Endothelial cell of umbilical vein (primary cell): ENCODE measurements around the gene EXOC6B.

ENCODE experiments used
- EZH2 ChIP-seq: IDR thresholded peaks from 2 replicates; pipeline ENCODE4 v1.6.1; 2012; ENCODE audit warnings: borderline replicate concordance, low read depth, mild to moderate bottlenecking, moderate library complexity, low read length, inconsistent platforms; ENCODE audit not compliant: severe bottlenecking
- FOS ChIP-seq: IDR thresholded peaks from 2 replicates; pipeline ENCODE4 v1.6.1; 2011; ENCODE audit warnings: mild to moderate bottlenecking, low read length, moderate library complexity, borderline replicate concordance; ENCODE audit not compliant: insufficient read depth
- GATA2 ChIP-seq: IDR thresholded peaks from 2 replicates; pipeline ENCODE4 v1.7.0; 2011; ENCODE audit warnings: low read depth, mild to moderate bottlenecking, moderate library complexity, mixed read lengths, low read length; ENCODE audit not compliant: insufficient read length, insufficient read depth
- MYC ChIP-seq: IDR thresholded peaks from one replicate; pipeline ENCODE4 v1.6.1; 2011; ENCODE audit warnings: mild to moderate bottlenecking, low read depth, low read length
- POLR2A ChIP-seq: IDR thresholded peaks from 2 replicates; pipeline ENCODE4 v1.6.1; 2012; ENCODE audit warnings: low read depth, mild to moderate bottlenecking, control low read depth, low read length
- POLR2AphosphoS5 ChIP-seq: IDR thresholded peaks from 2 replicates; pipeline ENCODE4 v1.6.1; 2012; ENCODE audit warnings: low read depth, mild to moderate bottlenecking, control low read depth, low read length, moderate library complexity; ENCODE audit not compliant: insufficient read depth
- TF ChIP-seq, protein P1 (sequence below), 2 donors: IDR thresholded peaks; 1 replicate in 1 of 2; 2 replicates in 1 of 2; pipeline ENCODE4 v1.5.1; 2011; ENCODE audit warnings: low read length in 2 of 2, mild to moderate bottlenecking in 2 of 2, moderate library complexity in 2 of 2, control low read depth in 1 of 2, inconsistent platforms in 1 of 2, low read depth in 1 of 2; ENCODE audit not compliant: insufficient read depth in 1 of 2; ENCODE audit errors: extremely low read depth in 1 of 2
- TF ChIP-seq, protein P2 (sequence below): IDR thresholded peaks from 2 replicates; pipeline ENCODE4 v1.6.1; 2011; ENCODE audit not compliant: insufficient read depth, insufficient read length

DNA sequence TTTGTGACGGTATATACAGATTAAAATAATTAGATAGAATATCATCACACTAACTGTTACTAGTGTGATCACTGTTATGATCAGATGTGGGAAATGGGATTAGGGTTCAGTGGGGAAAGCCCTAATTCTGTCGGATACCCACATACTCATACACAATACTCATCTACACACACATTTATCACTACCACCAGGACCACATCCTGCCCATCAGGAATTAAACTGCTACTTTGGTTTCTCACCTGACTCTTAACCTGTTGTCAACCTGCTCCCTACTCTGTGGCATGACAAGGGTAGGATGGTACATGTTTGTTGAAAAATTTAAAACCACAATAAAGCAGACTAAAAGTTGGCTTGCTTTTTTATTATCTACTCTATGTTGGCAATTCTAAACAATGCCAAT, 653.4 kb downstream of the EXOC6B start:
- TF ChIP-seq, protein P1, sequence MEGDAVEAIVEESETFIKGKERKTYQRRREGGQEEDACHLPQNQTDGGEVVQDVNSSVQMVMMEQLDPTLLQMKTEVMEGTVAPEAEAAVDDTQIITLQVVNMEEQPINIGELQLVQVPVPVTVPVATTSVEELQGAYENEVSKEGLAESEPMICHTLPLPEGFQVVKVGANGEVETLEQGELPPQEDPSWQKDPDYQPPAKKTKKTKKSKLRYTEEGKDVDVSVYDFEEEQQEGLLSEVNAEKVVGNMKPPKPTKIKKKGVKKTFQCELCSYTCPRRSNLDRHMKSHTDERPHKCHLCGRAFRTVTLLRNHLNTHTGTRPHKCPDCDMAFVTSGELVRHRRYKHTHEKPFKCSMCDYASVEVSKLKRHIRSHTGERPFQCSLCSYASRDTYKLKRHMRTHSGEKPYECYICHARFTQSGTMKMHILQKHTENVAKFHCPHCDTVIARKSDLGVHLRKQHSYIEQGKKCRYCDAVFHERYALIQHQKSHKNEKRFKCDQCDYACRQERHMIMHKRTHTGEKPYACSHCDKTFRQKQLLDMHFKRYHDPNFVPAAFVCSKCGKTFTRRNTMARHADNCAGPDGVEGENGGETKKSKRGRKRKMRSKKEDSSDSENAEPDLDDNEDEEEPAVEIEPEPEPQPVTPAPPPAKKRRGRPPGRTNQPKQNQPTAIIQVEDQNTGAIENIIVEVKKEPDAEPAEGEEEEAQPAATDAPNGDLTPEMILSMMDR (IDR thresholded peaks at IDR 0.05; ENCODE audit: extremely low read depth in 1 of 2, insufficient read depth in 1 of 2, low read depth in 1 of 2, low read length in 2 of 2): no peak
- no peak for TF ChIP-seq POLR2A
- no peak for TF ChIP-seq POLR2AphosphoS5
- TF ChIP-seq, protein P2, sequence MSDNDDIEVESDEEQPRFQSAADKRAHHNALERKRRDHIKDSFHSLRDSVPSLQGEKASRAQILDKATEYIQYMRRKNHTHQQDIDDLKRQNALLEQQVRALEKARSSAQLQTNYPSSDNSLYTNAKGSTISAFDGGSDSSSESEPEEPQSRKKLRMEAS: no peak
- TF ChIP-seq EZH2: no peak
- no peak for TF ChIP-seq GATA2
- TF ChIP-seq MYC: no peak
- no peak for TF ChIP-seq FOS
